Endothelial cell (in vitro differentiated cells): ENCODE data around the gene FAM169A. TPM values are rescaled to one million over a fixed set of nuclear protein-coding genes. Genes with fewer than 3 reads are reported as not detected.

Source experiments
- DNase-seq: peaks from one replicate; pipeline ENCODE4 v3.0.0; 2021; ENCODE audit warnings: low spot score
- H3K27ac Mint-ChIP-seq: one replicate; pipeline ENCODE4 v1.8.0; 2021; ENCODE audit warnings: mixed read lengths, inconsistent platforms; ENCODE audit not compliant: unreplicated experiment
- H3K27me3 Mint-ChIP-seq: one replicate; pipeline ENCODE4 v1.8.0; 2021; ENCODE audit warnings: mild to moderate bottlenecking, moderate library complexity, mixed read lengths, inconsistent platforms; ENCODE audit not compliant: unreplicated experiment
- H3K36me3 Mint-ChIP-seq: one replicate; pipeline ENCODE4 v1.8.0; 2021; ENCODE audit warnings: mild to moderate bottlenecking, low read depth, mixed read lengths, inconsistent platforms; ENCODE audit not compliant: unreplicated experiment
- H3K4me1 Mint-ChIP-seq: one replicate; pipeline ENCODE4 v1.8.0; 2021; ENCODE audit warnings: mild to moderate bottlenecking, mixed read lengths, inconsistent platforms; ENCODE audit not compliant: unreplicated experiment
- H3K4me3 Mint-ChIP-seq: one replicate; pipeline ENCODE4 v1.8.0; 2021; ENCODE audit warnings: mild to moderate bottlenecking, mixed read lengths, inconsistent platforms; ENCODE audit not compliant: unreplicated experiment
- H3K9me3 Mint-ChIP-seq: one replicate; pipeline ENCODE4 v1.8.0; 2021; ENCODE audit warnings: mixed read lengths, inconsistent platforms; ENCODE audit not compliant: unreplicated experiment
- total RNA-seq: library from RNA; stranded (reverse); fragmentation: NEBNext Ultra II Directional; extraction: Animal tissue kit (Norgen Biotek cat#: 25700); gene quantifications from one replicate; pipeline ENCODE4 v1.2.1, GENCODE V29; 2021; ENCODE audit not compliant: unreplicated experiment
- TF ChIP-seq, protein P1 (sequence below): fragments of 200-600 bp; sonication (generic); IDR thresholded peaks from one replicate; pipeline ENCODE4 v1.5.0; 2021; ENCODE audit warnings: antibody characterized with exemption; ENCODE audit not compliant: unreplicated experiment

FAM169A gene
- total RNA-seq, 1 donor from 2014 or later: 21.1 TPM

DNA sequence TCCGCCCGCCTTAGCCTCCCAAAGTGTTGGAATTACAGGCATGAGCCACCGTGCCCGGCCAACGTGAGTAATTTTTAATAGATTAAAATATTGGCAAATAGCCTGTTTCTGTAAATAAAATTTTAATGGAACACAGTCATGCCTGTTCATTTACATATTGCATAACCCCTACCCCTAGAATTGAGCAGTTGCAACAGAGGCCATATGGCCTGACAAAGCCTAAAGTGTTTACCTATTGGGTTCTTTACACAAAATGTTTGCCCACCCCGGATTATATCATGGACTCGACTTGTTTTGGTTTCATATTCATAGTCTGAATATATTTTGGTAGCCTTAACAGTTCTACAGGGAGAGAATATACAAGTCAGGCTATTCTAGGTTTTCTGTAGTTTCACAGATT is 93.8 kb downstream of the FAM169A start:
- no peak for DNase-seq
- no peak overlapping the region for H3K4me3 Mint-ChIP-seq
- H3K4me1 Mint-ChIP-seq: peaks cover 8% of the 10 kb centered on the region
- no peaks in the 10 kb centered on the region for H3K9me3 Mint-ChIP-seq
- peaks cover 6% of the 10 kb centered on the region for H3K36me3 Mint-ChIP-seq
- H3K27ac Mint-ChIP-seq: no peak overlapping the region
- H3K27me3 Mint-ChIP-seq: no peaks in the 10 kb centered on the region
- TF ChIP-seq, protein P1, sequence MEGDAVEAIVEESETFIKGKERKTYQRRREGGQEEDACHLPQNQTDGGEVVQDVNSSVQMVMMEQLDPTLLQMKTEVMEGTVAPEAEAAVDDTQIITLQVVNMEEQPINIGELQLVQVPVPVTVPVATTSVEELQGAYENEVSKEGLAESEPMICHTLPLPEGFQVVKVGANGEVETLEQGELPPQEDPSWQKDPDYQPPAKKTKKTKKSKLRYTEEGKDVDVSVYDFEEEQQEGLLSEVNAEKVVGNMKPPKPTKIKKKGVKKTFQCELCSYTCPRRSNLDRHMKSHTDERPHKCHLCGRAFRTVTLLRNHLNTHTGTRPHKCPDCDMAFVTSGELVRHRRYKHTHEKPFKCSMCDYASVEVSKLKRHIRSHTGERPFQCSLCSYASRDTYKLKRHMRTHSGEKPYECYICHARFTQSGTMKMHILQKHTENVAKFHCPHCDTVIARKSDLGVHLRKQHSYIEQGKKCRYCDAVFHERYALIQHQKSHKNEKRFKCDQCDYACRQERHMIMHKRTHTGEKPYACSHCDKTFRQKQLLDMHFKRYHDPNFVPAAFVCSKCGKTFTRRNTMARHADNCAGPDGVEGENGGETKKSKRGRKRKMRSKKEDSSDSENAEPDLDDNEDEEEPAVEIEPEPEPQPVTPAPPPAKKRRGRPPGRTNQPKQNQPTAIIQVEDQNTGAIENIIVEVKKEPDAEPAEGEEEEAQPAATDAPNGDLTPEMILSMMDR: no peak

GRCh38 chr5:74767579-74767913 is 98.6 kb downstream of the FAM169A start:
- H3K4me1 Mint-ChIP-seq: peaks cover 25% of the 10 kb centered on the region
- H3K27ac Mint-ChIP-seq: peak overlapping the region; percentile 97
- DNase-seq: no peak

GRCh38 chr5:74766849-74767578 is 99.2 kb downstream of the FAM169A start, which contains the start of the genes GFM2 and NSA2:
GFM2 (minus strand) TSS chr5:74767117; CDS start chr5:74763742, 3,375 bp downstream.
NSA2 (plus strand) TSS chr5:74767249; CDS start chr5:74767361, 112 bp downstream.
- no peaks in the 10 kb centered on the region for H3K9me3 Mint-ChIP-seq
- peaks cover 12% of the 10 kb centered on the region for H3K36me3 Mint-ChIP-seq
- peak; percentile 90 for DNase-seq
- no peaks in the 10 kb centered on the region for H3K27me3 Mint-ChIP-seq
- H3K4me3 Mint-ChIP-seq: peak within 1 kb of the TSS; percentile 100
- peaks cover 25% of the 10 kb centered on the region for H3K4me1 Mint-ChIP-seq
- TF ChIP-seq, protein P1: no peak
- H3K27ac Mint-ChIP-seq: peak within 1 kb of the TSS; percentile 97

More at GRCh38 chr5:74767579-74767913, 98.6 kb downstream of the FAM169A start:
- TF ChIP-seq, protein P1: no peak
- H3K9me3 Mint-ChIP-seq: no peaks in the 10 kb centered on the region
- H3K36me3 Mint-ChIP-seq: peaks cover 12% of the 10 kb centered on the region
- no peaks in the 10 kb centered on the region for H3K27me3 Mint-ChIP-seq
- peak overlapping the region; percentile 100 for H3K4me3 Mint-ChIP-seq

DNA sequence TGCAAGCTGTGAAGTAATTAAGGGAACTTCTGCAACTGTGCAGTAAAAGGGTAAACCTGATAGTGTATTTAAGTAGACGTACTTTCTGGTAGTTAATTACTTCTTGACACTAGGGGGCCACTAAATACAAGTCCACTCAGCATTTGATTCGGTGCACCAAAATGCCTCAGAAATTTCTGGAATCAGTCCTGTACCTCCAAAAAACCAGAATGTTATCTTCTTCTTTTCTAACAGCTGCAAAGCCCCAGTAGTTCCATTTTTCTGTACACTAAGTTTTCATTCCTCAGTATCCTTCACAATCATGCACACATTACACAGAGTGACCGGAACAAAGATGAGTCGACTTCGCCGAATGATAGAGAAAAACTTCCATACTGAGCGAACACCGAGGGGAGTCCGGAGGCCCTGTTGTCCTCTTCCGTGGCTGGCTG is 99.8 kb downstream of the FAM169A start:
- no peaks in the 10 kb centered on the region for H3K9me3 Mint-ChIP-seq
- TF ChIP-seq, protein P1: peak; percentile 69
- no peaks in the 10 kb centered on the region for H3K27me3 Mint-ChIP-seq
- peak overlapping the region; percentile 97 for H3K27ac Mint-ChIP-seq
- DNase-seq: no peak
- H3K4me1 Mint-ChIP-seq: peaks cover 25% of the 10 kb centered on the region
- peaks cover 12% of the 10 kb centered on the region for H3K36me3 Mint-ChIP-seq
- H3K4me3 Mint-ChIP-seq: peak overlapping the region; percentile 100

DNA sequence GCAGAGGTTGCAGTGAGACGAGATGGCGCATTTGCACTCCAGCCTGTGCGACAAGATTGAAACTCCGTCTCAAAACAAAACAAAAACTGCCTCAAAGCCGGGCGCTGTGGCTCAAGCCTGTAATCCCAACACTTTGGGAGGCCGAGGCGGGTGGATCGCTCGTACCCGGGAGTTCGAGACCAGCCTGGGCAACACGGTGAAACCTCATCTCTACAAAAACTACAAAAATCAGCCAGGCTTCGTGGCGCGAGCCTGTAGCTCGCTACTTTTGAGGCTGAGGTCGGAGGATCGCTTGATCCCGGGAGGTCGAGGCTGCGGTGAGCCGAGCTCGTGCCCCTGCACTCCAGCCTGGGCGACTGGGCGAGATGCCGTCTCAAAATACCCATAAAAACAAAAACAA is 100.3 kb downstream of the FAM169A start:
- peaks cover 25% of the 10 kb centered on the region for H3K4me1 Mint-ChIP-seq
- H3K9me3 Mint-ChIP-seq: no peaks in the 10 kb centered on the region
- peaks cover 12% of the 10 kb centered on the region for H3K36me3 Mint-ChIP-seq
- H3K27ac Mint-ChIP-seq: peak overlapping the region; percentile 97
- no peak for DNase-seq
- no peaks in the 10 kb centered on the region for H3K27me3 Mint-ChIP-seq
- peak overlapping the region; percentile 100 for H3K4me3 Mint-ChIP-seq
- TF ChIP-seq, protein P1: no peak
